ENCODE results near the gene SPOCK2.

The SPOCK2 gene

DNA sequence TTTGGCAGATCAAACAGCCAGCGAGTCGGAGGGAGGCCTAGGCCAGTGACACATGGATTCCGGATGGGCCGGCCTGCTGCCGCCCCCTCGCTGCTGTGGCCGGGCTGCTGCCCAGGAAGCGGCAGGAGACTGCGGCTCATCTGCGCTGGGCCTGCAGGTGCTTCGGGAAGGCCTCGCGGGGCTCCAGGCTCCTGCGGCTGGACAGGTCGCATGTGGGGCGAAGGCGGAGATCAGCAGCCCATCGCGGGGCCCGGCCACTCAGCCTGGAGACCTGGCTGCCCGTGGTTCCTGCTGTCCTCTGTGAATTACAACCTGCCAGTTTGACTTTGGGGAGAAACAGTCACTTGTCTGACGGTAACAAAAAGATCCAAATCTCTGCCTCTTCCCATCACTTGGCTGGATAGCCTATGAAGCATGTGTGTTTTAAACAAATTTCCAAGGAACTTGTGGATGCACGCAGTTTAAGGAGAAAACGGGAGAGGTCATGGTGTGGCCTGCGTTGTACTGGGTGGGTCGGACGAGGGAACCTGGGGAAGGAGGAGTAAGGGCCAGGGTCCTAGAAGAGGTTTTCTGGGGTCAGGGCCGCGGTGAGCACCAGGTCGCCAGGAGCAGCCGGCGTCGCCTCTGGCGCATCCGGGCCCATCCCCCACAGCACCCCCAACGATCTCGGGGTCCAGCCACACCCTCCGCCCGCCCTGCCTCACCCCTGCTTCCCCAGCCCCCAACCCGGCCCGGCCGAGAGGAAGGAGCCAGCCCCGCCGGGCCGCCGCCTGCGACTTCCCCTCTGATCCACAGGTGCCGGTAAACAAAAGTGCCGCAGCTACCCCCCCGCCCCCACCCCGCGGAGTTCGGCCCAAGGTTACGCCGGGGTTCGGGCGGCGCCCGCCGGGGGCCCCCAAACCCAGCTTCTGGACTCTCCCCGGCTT lies 1.6 kb downstream of the SPOCK2 start:
- no peak for DNase-seq

GRCh38 chr10:72085864-72086465 lies 2.4 kb downstream of the SPOCK2 start:
- DNase-seq = no peak

- DNase-seq = no peak
Observed at GRCh38 chr10:72085166-72085565, 3.2 kb downstream of the SPOCK2 start.

DNA sequence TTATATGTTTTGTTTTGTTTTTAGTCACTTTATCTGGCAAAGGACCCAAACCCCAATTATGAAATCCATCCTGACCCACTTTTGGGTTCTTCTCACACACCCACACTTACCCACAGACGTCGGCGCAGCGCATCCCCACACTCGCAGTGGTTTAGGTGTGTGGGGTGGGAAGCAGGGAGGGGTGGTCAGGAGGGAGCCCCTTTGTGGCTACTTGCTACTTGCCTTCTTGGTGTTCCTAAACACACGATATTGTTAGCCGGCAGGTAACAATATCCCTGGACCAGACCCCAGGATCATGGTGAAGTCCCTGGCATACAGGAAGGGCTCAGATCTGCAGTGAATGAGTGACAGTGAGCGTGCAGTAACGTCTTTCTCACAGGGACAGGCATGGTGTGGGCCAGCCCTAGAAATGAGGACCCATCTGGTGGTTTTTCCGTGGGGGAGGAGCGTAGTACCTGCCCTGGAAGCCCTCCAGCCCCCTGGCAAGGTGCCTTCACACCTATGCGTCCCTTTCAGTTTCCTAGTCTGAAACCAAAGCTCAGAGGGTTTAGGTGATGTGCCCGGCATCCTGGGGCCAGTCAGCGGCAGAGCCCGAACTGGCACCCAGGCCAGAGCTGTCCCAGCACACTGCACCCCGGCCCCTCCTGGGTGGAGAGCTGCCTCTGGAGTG lies 4.4 kb downstream of the SPOCK2 start:
- no peak for DNase-seq

DNA sequence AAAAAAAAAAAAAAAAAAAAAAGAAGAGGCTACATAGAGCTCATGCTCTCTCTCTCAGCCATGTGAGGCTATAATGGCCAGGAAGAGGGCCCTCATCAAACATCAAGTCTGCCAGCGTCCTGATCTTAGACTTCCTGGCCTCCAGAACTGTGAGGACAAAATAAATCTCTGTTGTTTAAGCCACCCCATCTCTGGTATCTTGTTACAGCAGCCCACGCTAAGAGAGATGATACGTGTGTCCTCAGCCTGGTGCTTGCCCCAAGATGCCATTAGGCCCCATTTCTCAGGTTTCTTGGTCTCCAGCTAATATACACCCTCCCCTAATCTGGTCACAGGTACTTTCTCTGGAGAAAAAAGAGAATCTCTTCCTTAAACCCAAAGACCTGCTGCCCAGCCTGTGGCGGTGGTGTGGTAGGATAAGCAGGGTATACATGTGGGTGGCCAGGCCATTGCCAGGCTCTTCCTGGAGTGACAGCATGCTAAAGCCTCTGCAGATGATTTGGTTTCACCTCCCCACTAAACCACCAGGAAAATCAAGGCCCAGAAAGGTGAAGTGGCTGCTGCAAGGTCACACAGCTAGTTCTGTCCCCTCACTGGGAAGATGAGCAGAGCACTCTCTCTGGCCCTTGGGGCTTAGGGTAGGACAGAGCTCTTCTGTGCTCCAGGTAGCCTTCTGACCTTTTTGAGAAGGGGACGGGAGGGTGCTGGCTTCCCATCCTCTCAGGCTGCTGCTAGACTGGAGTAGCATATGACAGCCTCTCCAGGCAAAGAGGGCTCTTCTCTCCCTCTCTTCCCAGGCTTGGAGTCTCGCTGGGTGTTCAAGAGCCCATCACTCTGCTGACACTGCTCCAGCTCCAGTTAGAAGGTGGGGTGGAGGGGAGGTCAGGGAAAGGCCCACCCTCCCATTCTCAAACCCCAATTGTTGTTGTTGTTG lies 5.2 kb downstream of the SPOCK2 start:
- no peak for DNase-seq

GRCh38 chr10:72081772-72082590 lies 6.4 kb downstream of the SPOCK2 start:
- DNase-seq = no peak

DNA sequence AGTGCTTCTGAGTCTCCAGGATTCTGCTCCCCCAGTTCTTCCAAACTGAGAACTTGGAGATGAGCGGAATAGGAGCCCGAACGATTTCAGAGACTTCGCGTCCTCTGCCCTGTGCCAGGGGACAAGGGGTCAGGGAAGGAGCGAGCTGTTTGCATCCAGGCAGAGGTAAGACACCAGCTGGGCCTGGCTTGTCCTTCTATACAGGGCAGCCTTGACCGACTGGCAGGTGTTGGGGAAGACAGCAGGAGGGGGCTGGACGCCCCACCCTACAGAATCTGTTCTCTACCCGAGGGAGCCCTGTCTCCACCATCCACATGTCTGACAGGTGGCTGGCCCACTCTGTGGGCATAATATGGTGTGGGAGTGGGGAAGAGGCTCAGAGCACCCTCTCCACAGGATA lies 7.1 kb downstream of the SPOCK2 start:
- no peak for DNase-seq

- no peak for DNase-seq
Observed at GRCh38 chr10:72080042-72080975, 8.0 kb downstream of the SPOCK2 start.

- no peak for DNase-seq
Observed at GRCh38 chr10:72079356-72079755, 9.0 kb downstream of the SPOCK2 start.

DNA sequence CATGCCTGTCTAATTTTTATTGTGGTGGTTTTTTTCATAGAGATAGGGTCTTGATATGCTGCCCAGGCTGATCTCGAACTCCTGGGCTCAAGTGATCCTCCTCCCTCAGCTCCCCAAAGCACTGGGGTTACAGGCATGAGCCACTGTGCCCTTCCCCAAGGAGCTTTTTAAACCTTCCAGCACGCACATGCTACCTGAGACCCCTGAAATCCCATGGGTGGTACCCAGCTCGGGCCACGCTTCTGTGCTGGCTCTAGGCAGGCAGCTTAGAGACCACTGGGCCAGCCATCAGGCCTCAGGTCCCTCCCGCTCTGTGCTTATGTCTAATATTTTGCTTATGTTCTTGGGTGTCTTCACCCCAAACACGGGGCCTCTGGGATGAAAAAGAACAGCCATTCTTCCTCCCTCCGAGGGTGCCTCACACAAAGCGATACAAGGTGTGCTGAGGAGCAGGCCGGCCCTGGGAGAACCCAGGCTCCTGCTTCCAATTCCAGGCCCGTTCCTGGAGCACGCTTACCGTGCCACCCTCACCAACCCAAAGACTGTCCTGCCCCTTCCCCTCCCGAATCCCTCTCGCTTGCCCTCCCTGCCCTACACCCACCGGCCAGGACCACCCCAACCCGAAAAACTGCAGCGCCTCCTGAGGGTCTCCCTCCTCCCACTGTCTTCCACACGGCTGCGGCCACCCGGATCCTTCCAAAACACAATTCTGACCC lies 10.9 kb downstream of the SPOCK2 start:
- DNase-seq = no peak

DNA sequence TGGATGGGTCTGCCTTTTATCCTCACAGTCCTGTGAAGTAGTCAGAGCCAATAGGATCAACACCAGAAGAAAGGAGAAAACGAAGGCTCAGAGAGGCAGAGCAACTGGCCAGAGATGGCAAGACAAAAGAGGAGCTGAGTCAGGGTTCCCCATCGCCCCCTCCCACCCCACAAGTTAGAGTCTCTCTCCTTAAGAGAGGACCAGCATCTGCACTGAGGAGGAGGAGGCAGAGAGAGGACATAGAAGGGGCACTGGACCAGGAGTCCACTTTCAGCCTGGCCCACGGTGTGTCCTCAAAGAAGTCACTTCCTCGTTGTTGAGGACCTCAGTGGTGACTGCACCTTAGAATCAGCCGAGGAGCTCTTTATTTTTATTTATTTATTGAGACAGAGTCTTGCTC lies 11.6 kb downstream of the SPOCK2 start:
- no peak for DNase-seq

GRCh38 chr10:72075376-72076115 lies 12.8 kb downstream of the SPOCK2 start:
- DNase-seq = no peak

DNA sequence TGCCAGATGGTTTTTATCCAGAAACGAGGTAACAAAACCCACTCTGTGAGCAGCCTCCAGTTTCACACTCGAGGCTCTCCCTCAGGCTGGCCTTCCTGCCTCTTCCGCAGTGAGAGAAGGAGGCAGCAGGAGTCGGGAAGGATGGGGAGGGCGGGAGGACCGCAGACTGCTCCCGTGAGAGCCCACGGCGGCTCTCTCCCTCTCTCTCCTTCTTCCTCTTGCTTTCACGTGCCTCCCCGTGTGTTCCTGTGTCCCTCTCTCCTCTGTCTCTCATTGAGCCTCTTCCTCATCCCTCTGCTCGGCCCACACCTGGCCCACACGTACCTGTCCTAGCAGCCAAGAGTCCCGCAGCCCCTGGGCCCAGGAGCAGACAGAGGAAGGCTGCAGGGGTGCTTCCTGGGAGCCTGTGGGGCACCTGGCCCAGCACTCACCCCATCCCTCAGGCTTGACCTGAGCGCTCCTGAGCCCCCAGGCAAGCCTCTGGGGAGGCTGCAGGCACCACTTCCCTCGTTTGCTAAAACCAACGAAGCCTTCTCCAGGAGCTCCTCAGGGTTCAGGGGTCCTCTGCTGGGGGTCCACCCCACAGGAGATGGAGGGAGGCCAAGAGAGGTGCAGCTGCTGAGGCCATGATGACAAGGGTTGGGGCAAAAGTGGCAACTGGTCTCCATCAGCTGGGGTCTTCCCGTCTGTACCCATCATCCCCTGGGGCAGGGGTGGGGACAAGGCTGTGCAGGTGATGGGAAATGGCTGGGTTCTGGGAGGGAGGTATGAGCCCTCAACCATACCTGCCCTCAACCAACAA lies 13.6 kb downstream of the SPOCK2 start:
- no peak for DNase-seq

GRCh38 chr10:72073708-72074573 lies 14.4 kb downstream of the SPOCK2 start:
- no peak for DNase-seq

- DNase-seq = no peak
Observed at GRCh38 chr10:72072639-72073038, 15.7 kb downstream of the SPOCK2 start.

GRCh38 chr10:72072046-72072445 lies 16.3 kb downstream of the SPOCK2 start:
- no peak for DNase-seq
